Measurements from ENCODE around the gene NOP16.

GRCh38 chr5:176386491-176386890, 1.9 kb downstream of the NOP16 start:
- TF ChIP-seq, protein P1, sequence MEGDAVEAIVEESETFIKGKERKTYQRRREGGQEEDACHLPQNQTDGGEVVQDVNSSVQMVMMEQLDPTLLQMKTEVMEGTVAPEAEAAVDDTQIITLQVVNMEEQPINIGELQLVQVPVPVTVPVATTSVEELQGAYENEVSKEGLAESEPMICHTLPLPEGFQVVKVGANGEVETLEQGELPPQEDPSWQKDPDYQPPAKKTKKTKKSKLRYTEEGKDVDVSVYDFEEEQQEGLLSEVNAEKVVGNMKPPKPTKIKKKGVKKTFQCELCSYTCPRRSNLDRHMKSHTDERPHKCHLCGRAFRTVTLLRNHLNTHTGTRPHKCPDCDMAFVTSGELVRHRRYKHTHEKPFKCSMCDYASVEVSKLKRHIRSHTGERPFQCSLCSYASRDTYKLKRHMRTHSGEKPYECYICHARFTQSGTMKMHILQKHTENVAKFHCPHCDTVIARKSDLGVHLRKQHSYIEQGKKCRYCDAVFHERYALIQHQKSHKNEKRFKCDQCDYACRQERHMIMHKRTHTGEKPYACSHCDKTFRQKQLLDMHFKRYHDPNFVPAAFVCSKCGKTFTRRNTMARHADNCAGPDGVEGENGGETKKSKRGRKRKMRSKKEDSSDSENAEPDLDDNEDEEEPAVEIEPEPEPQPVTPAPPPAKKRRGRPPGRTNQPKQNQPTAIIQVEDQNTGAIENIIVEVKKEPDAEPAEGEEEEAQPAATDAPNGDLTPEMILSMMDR (conservative IDR thresholded peaks at IDR 0.05): no peak
- TF ChIP-seq EZH2 (IDR thresholded peaks at IDR 0.05; ENCODE audit: low read depth): no peak
